HUES64 (cell line): ENCODE results near the gene CACNA1C.

Experiments used
- H3K27ac ChIP-seq: 2 replicates; pipeline ENCODE4 v1.7.0; 2013; ENCODE audit warnings: low read depth, low read length, inconsistent platforms
- H3K27me3 ChIP-seq: 2 replicates; pipeline ENCODE4 v1.6.1; 2013; ENCODE audit warnings: mild to moderate bottlenecking, low read length; ENCODE audit not compliant: insufficient read depth
- H3K36me3 ChIP-seq: 2 replicates; pipeline ENCODE4 v1.6.1; 2013; ENCODE audit warnings: mild to moderate bottlenecking, low read length; ENCODE audit not compliant: insufficient read depth
- H3K4me1 ChIP-seq: 2 replicates; pipeline ENCODE4 v1.6.1; 2013; ENCODE audit warnings: mild to moderate bottlenecking, low read length, moderate library complexity; ENCODE audit not compliant: insufficient read depth
- H3K4me3 ChIP-seq: 2 replicates; pipeline ENCODE4 v1.5.1; 2013; ENCODE audit warnings: mild to moderate bottlenecking, low read length, moderate library complexity
- H3K9ac ChIP-seq: 2 replicates; pipeline ENCODE4 v1.6.1; 2013; ENCODE audit warnings: mild to moderate bottlenecking, low read depth, low read length
- H3K9me3 ChIP-seq: 2 replicates; pipeline ENCODE4 v1.6.1; 2013; ENCODE audit warnings: low read depth, low read length; ENCODE audit not compliant: insufficient read depth
- WGBS: fragments of 150-250, 120-280 bp; methylation state at CpG from one replicate; pipeline ENCODE4 v1.1.7; 2013; ENCODE audit warnings: missing lambda C conversion rate; 5-methylcytosine and 5-hydroxymethylcytosine counted together

CACNA1C gene

DNA sequence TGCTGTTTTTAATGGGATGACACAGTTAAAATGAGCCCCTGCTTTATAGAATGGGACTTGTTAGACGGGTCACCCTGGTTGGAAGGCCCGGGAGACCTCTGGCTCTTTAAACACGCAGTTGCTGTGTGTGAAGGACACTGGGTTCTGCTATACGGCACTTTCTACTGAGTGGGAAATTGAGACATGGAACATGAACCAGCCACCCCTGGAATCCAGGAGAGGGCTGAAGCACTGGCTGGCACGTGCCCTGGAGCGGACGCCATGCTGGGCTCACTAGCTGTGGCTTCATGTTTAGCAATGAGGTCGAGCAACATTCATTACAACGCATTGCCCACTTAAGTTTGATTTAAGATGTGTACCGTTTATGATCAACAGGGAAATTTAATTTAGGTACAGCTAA lies 23.9 kb downstream of the CACNA1C start:
- no peak overlapping the region for H3K9ac ChIP-seq
- H3K27ac ChIP-seq, result no peak overlapping the region
- H3K9me3 ChIP-seq, result 0 out of 2 replicates have a peak, but pooled peaks cover 3% of the 10 kb centered on the region
- 93% methylated on average over 10 of the region's 10 CpGs for WGBS
- H3K27me3 ChIP-seq, result no peaks in the 10 kb centered on the region
- H3K4me3 ChIP-seq, result no peak overlapping the region
- no peaks in the 10 kb centered on the region for H3K4me1 ChIP-seq
- H3K36me3 ChIP-seq, result no peaks in the 10 kb centered on the region

GRCh38 chr12:2080604-2081003 lies 27.8 kb downstream of the CACNA1C start:
- H3K9me3 ChIP-seq, result 0 out of 2 replicates have a peak, but pooled peaks cover 3% of the 10 kb centered on the region
- H3K27me3 ChIP-seq, result no peaks in the 10 kb centered on the region
- H3K4me3 ChIP-seq, result no peak overlapping the region

GRCh38 chr12:2082321-2082720 lies 29.5 kb downstream of the CACNA1C start:
- 0 out of 2 replicates have a peak, but pooled peaks cover 3% of the 10 kb centered on the region for H3K9me3 ChIP-seq
- no peaks in the 10 kb centered on the region for H3K4me1 ChIP-seq
- H3K9ac ChIP-seq, result no peak overlapping the region
- no peak overlapping the region for H3K4me3 ChIP-seq
- H3K27ac ChIP-seq, result no peak overlapping the region
- no peaks in the 10 kb centered on the region for H3K27me3 ChIP-seq
- 90% methylated on average over 6 of the region's 6 CpGs for WGBS
- H3K36me3 ChIP-seq, result no peaks in the 10 kb centered on the region

More at GRCh38 chr12:2080604-2081003, 27.8 kb downstream of the CACNA1C start:
- Histone ChIP-seq H3K36me3 (no peaks in the 10 kb centered on the region), H3K4me1 (no peaks in the 10 kb centered on the region), H3K27ac (no peak overlapping the region), H3K9ac (no peak overlapping the region)

- 84% methylated on average over 1 of the region's 1 CpG for WGBS
- H3K9ac ChIP-seq, result no peak overlapping the region
- H3K36me3 ChIP-seq, result no peaks in the 10 kb centered on the region
- no peak overlapping the region for H3K27ac ChIP-seq
- no peak overlapping the region for H3K4me3 ChIP-seq
- H3K9me3 ChIP-seq, result 0 out of 2 replicates have a peak, but pooled peaks cover 3% of the 10 kb centered on the region
- no peaks in the 10 kb centered on the region for H3K4me1 ChIP-seq
- no peaks in the 10 kb centered on the region for H3K27me3 ChIP-seq
These were observed 30.2 kb downstream of the CACNA1C start for GRCh38 chr12:2083008-2083407.

DNA sequence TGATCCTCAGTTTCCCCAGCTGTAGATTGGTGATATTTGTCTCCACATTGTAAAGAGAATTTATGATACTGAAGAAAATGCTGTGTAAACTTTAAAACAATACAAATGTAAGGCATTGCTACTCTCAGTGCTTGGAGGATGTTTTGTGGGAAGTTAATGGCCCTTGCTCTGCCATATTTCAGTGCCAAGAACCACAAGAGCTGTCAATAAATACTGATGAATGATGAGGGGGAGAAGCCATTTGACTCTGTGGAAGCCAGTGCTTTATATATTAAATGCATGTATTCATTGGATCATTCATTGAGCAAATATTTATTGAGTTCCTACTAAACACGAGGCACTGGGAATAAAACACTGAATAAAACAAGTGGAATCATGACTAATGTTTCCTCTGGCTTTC lies 30.8 kb downstream of the CACNA1C start:
- Histone ChIP-seq H3K9me3 (0 out of 2 replicates have a peak, but pooled peaks cover 3% of the 10 kb centered on the region), H3K27me3 (no peaks in the 10 kb centered on the region)
- 100% methylated on average over 1 of the region's 1 CpG for WGBS

GRCh38 chr12:2084553-2085296 lies 31.9 kb downstream of the CACNA1C start:
- no peaks in the 10 kb centered on the region for H3K36me3 ChIP-seq
- no peak overlapping the region for H3K9ac ChIP-seq
- no peak overlapping the region for H3K27ac ChIP-seq

More for the DNA sequence above, 30.8 kb downstream of the CACNA1C start:
- H3K4me1 ChIP-seq, result no peaks in the 10 kb centered on the region
- no peak overlapping the region for H3K27ac ChIP-seq
- no peaks in the 10 kb centered on the region for H3K36me3 ChIP-seq
- H3K9ac ChIP-seq, result no peak overlapping the region
- H3K4me3 ChIP-seq, result no peak overlapping the region

GRCh38 chr12:2092354-2092753 lies 39.6 kb downstream of the CACNA1C start:
- Histone ChIP-seq H3K36me3 (no peaks in the 10 kb centered on the region), H3K9me3 (no peaks in the 10 kb centered on the region), H3K9ac (no peak overlapping the region), H3K4me3 (no peak overlapping the region), H3K27me3 (no peaks in the 10 kb centered on the region), H3K27ac (no peak overlapping the region), H3K4me1 (no peaks in the 10 kb centered on the region; the same call in 1 of the 2 replicates)
- WGBS, result 94% methylated on average over 5 of the region's 5 CpGs

More at GRCh38 chr12:2084553-2085296, 31.9 kb downstream of the CACNA1C start:
- WGBS, result 82% methylated on average over 4 of the region's 4 CpGs
- Histone ChIP-seq H3K27me3 (no peaks in the 10 kb centered on the region), H3K4me1 (no peaks in the 10 kb centered on the region), H3K4me3 (no peak overlapping the region), H3K9me3 (0 out of 2 replicates have a peak, but pooled peaks cover 3% of the 10 kb centered on the region)

- H3K27ac ChIP-seq, result no peak overlapping the region
- WGBS, result 86% methylated on average over 6 of the region's 6 CpGs
These were observed 40.1 kb downstream of the CACNA1C start for GRCh38 chr12:2092890-2093289.

DNA sequence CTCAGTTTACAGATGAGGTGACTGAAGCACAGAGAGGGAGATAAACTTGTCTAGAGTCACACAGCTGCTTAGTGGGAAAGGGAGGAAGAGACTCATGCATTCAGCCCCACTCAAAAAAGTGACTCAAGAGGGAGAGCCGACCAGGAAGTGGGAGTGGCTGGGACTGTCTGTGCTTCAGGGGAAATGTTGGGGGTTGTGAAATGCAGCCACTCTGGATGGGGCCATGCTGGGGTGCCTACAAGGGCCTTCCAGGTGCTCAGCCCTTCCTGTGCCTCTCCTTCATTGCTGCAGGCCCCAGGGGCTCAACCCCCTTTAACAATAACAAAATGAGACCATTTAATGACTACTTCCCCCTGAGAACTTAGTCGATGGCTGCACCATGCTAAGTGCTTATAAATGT lies 41.8 kb downstream of the CACNA1C start:
- H3K36me3 ChIP-seq, result no peaks in the 10 kb centered on the region
- no peak overlapping the region for H3K4me3 ChIP-seq
- 68% methylated on average over 2 of the region's 2 CpGs for WGBS
- H3K9ac ChIP-seq, result no peak overlapping the region
- H3K4me1 ChIP-seq, result no peaks in the 10 kb centered on the region; the same call in 1 of the 2 replicates
- no peaks in the 10 kb centered on the region for H3K27me3 ChIP-seq
- H3K27ac ChIP-seq, result no peak overlapping the region
- H3K9me3 ChIP-seq, result no peaks in the 10 kb centered on the region

More at GRCh38 chr12:2092890-2093289, 40.1 kb downstream of the CACNA1C start:
- Histone ChIP-seq H3K4me1 (no peaks in the 10 kb centered on the region; the same call in 1 of the 2 replicates), H3K4me3 (no peak overlapping the region), H3K36me3 (no peaks in the 10 kb centered on the region), H3K9me3 (no peaks in the 10 kb centered on the region), H3K27me3 (no peaks in the 10 kb centered on the region), H3K9ac (no peak overlapping the region)

DNA sequence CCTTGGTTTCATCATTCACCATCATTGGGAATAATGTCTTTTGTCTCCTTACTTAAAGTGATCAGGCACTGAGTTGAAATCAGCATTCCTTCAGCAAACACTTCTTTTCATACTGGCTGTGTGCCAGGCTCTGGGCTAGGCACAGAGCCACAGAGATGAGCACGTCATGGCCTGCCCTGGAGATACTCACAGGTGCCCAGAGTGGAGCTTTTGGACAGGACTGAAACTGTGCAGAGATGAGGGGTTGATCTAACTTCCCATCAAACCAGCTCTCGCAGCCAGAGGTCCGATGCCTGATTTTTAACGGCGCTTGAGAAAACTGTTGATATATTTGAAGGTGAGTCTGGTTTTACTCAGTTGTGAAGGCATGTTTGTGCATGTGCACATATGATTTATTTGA lies 43.1 kb downstream of the CACNA1C start:
- Histone ChIP-seq H3K9me3 (no peaks in the 10 kb centered on the region), H3K4me3 (no peak overlapping the region), H3K9ac (no peak overlapping the region), H3K27ac (no peak overlapping the region), H3K36me3 (no peaks in the 10 kb centered on the region), H3K27me3 (no peaks in the 10 kb centered on the region), H3K4me1 (no peaks in the 10 kb centered on the region; the same call in 1 of the 2 replicates)
- 94% methylated on average over 5 of the region's 5 CpGs for WGBS

DNA sequence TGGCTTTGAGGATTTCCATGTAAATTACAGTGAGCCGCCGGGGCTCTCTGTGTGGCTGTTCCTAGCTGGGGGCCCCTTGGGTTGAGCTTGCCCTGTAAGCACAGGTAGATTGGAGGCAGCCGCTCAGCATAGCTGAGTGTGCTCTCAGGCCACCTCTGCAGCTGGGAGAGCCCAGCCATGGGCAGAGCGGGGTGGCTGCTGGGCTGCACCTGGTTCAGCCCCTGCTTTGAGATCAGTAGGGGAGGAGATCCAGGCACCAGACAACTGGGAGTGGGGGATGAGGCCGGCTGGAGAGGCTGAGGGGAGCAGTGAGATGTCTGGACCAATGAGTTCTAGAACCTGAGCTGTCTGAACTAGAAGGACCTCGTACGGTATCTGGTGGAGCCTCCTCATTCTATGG lies 44.8 kb downstream of the CACNA1C start:
- Histone ChIP-seq H3K4me1 (no peaks in the 10 kb centered on the region; the same call in 1 of the 2 replicates), H3K27ac (no peak overlapping the region), H3K36me3 (no peaks in the 10 kb centered on the region), H3K27me3 (no peaks in the 10 kb centered on the region), H3K4me3 (no peak overlapping the region), H3K9me3 (no peaks in the 10 kb centered on the region), H3K9ac (no peak overlapping the region)
- 77% methylated on average over 7 of the region's 7 CpGs for WGBS
